Mesendoderm (in vitro differentiated cells): ENCODE measurements around the gene WDR64.

Source experiments
- DNase-seq: peaks from one replicate; pipeline ENCODE4 v3.0.0; 2013
- H2AK5ac ChIP-seq: 2 replicates; pipeline ENCODE4 v1.6.1; 2013; ENCODE audit warnings: low read length, inconsistent platforms
- H2BK120ac ChIP-seq: 2 replicates; pipeline ENCODE4 v1.6.1; 2013; ENCODE audit warnings: low read depth, mild to moderate bottlenecking, low read length, moderate library complexity, mixed read lengths
- H2BK15ac ChIP-seq: replicated peaks from 2 replicates; pipeline ENCODE4 v1.6.1; 2013; ENCODE audit warnings: low read depth, mild to moderate bottlenecking, moderate library complexity
- H2BK5ac ChIP-seq: 2 replicates; pipeline ENCODE4 v1.6.1; 2013; ENCODE audit warnings: low read length, inconsistent platforms
- H3K18ac ChIP-seq: 2 replicates; pipeline ENCODE4 v1.6.1; 2013; ENCODE audit warnings: mild to moderate bottlenecking, low read length, mixed read lengths
- H3K23ac ChIP-seq: one replicate; pipeline ENCODE4 v1.6.1; 2013; ENCODE audit warnings: low read length
- H3K27ac ChIP-seq: 2 replicates; pipeline ENCODE4 v1.5.1; 2013; ENCODE audit warnings: low read depth, mild to moderate bottlenecking, inconsistent platforms, low read length, moderate library complexity
- H3K27me3 ChIP-seq: 2 replicates; pipeline ENCODE4 v1.6.1; 2013; ENCODE audit warnings: low read length, control low read depth, mild to moderate bottlenecking, inconsistent platforms; ENCODE audit not compliant: insufficient read depth, poor library complexity
- H3K36me3 ChIP-seq: 2 replicates; pipeline ENCODE4 v1.6.1; 2013; ENCODE audit warnings: low read length, inconsistent platforms; ENCODE audit not compliant: control insufficient read depth, insufficient read depth
- H3K4ac ChIP-seq: one replicate; pipeline ENCODE4 v1.6.1; 2013; ENCODE audit warnings: low read depth, mild to moderate bottlenecking, low read length, moderate library complexity
- H3K4me1 ChIP-seq: 2 replicates; pipeline ENCODE4 v1.6.1; 2013; ENCODE audit warnings: low read depth, low read length, inconsistent platforms; ENCODE audit not compliant: control insufficient read depth
- H3K4me2 ChIP-seq: 2 replicates; pipeline ENCODE4 v1.6.1; 2013; ENCODE audit warnings: low read length
- H3K4me3 ChIP-seq: 2 replicates; pipeline ENCODE4 v1.5.1; 2013; ENCODE audit warnings: mild to moderate bottlenecking, low read length
- H3K56ac ChIP-seq: one replicate; pipeline ENCODE4 v1.6.1; 2013; ENCODE audit warnings: low read length
- H3K79me1 ChIP-seq: 2 replicates; pipeline ENCODE4 v1.6.1; 2013; ENCODE audit warnings: low read length, inconsistent platforms
- H3K79me2 ChIP-seq: 2 replicates; pipeline ENCODE4 v1.6.1; 2013; ENCODE audit warnings: mild to moderate bottlenecking, low read length; ENCODE audit not compliant: control insufficient read depth, insufficient read depth
- H3K9ac ChIP-seq: 2 replicates; pipeline ENCODE4 v1.6.1; 2013; ENCODE audit warnings: low read length, inconsistent platforms
- H4K5ac ChIP-seq: one replicate; pipeline ENCODE4 v1.6.1; 2013; ENCODE audit warnings: low read length
- H4K8ac ChIP-seq: one replicate; pipeline ENCODE4 v1.6.1; 2013; ENCODE audit warnings: low read depth, mild to moderate bottlenecking, control low read depth, low read length, moderate library complexity
- WGBS: extraction: QIAGEN DNeasy Blood & Tissue Kit; methylation state at CpG from one replicate; pipeline ENCODE4 v1.1.7; 2013; ENCODE audit warnings: low lambda C conversion rate, missing lambda C conversion rate; ENCODE audit not compliant: insufficient coverage; ENCODE audit errors: extremely low coverage; 5-methylcytosine and 5-hydroxymethylcytosine counted together

Gene WDR64

DNA sequence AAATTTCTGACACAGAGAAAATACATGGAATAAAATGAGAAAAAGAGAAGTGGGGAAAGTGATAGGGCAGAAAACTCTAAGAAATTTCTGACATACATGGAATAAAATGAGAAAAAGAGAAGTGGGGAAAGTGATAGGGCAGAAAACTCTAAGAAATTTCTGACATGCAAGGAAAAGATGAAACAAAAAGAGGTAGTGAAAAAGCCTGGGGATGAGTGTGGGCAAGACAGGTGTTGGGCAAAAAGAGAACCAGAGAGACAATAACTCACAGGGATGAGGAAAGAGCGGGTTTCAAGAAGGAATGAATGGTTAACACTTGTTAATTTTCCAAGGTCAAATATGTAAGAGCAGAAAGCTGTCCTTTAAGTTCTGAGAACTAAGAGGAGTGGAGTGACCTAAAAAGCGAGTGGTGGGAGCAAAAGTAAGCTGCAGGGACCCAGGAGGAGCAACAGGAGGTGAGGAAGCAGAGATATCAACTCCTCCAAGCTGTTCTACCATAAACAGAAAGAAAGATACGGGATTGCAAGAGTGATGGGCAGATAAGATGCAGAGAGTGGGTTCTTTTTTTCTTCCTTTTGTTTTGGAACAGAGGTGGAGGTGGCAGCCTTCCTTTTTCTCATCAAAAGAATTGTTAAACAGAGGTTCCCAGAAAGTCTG is 166.0 kb downstream of the WDR64 start:
- H3K36me3 ChIP-seq, result no peaks in the 10 kb centered on the region

GRCh38 chr1:241819340-241819866 is 167.3 kb downstream of the WDR64 start:
- no peak overlapping the region for H2BK15ac ChIP-seq
- WGBS, result no CpG with 5 or more reads among the region's 4 CpGs
- no peak overlapping the region for H2AK5ac ChIP-seq
- no peak overlapping the region for H3K27ac ChIP-seq
- H3K4ac ChIP-seq, result no peak overlapping the region
- no peak overlapping the region for H2BK120ac ChIP-seq
- no peak overlapping the region for H4K5ac ChIP-seq
- no peak overlapping the region for H3K23ac ChIP-seq
- no peaks in the 10 kb centered on the region for H3K79me2 ChIP-seq
- no peak overlapping the region for H3K4me2 ChIP-seq
- H3K36me3 ChIP-seq, result no peaks in the 10 kb centered on the region
- no peak for DNase-seq
- no peak overlapping the region for H3K18ac ChIP-seq
- no peak overlapping the region for H3K9ac ChIP-seq
- H3K27me3 ChIP-seq, result no peaks in the 10 kb centered on the region
- H3K79me1 ChIP-seq, result no peaks in the 10 kb centered on the region
- H2BK5ac ChIP-seq, result no peak overlapping the region
- H3K4me1 ChIP-seq, result no peaks in the 10 kb centered on the region
- no peak overlapping the region for H4K8ac ChIP-seq
- H3K4me3 ChIP-seq, result no peak overlapping the region
- no peak overlapping the region for H3K56ac ChIP-seq

More for the DNA sequence above, 166.0 kb downstream of the WDR64 start:
- no peak overlapping the region for H3K18ac ChIP-seq
- H3K4ac ChIP-seq, result no peak overlapping the region
- H3K9ac ChIP-seq, result no peak overlapping the region
- no peak overlapping the region for H2AK5ac ChIP-seq
- H3K23ac ChIP-seq, result no peak overlapping the region
- H3K4me3 ChIP-seq, result no peak overlapping the region
- H3K4me1 ChIP-seq, result no peaks in the 10 kb centered on the region
- H4K5ac ChIP-seq, result no peak overlapping the region
- DNase-seq, result no peak
- H3K79me2 ChIP-seq, result no peaks in the 10 kb centered on the region
- no peak overlapping the region for H2BK5ac ChIP-seq
- no peak overlapping the region for H4K8ac ChIP-seq
- H3K79me1 ChIP-seq, result no peaks in the 10 kb centered on the region
- no peak overlapping the region for H3K56ac ChIP-seq
- WGBS, result no CpG with 5 or more reads among the region's 3 CpGs
- H3K27me3 ChIP-seq, result no peaks in the 10 kb centered on the region
- H3K4me2 ChIP-seq, result no peak overlapping the region
- H2BK120ac ChIP-seq, result no peak overlapping the region
- H3K27ac ChIP-seq, result no peak overlapping the region
- no peak overlapping the region for H2BK15ac ChIP-seq

DNA sequence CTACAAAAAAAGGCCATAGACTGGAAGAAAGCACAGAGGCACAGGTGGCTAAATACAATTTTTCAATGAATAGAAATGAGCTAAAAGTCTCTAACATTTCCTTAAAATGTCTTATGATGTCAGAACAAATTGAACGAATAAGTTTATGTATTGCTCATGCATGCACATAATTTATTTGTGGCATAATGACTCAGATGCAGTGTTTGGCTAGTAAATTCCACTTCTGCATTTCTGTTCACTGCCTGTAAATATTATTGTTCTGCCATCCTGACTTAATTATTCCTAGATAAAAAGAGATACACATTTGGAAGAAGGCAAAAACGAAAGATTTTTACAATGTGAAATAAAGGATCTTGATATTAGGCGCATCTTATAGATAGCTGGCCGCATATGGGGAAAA is 169.3 kb downstream of the WDR64 start:
- no peak overlapping the region for H2BK120ac ChIP-seq
- H3K9ac ChIP-seq, result no peak overlapping the region
- H2BK5ac ChIP-seq, result no peak overlapping the region
- no peak overlapping the region for H4K8ac ChIP-seq
- H3K4me1 ChIP-seq, result no peaks in the 10 kb centered on the region
- H3K79me2 ChIP-seq, result no peaks in the 10 kb centered on the region
- no peak overlapping the region for H2BK15ac ChIP-seq
- H3K79me1 ChIP-seq, result no peaks in the 10 kb centered on the region
- H3K36me3 ChIP-seq, result no peaks in the 10 kb centered on the region
- no peak for DNase-seq
- H3K56ac ChIP-seq, result no peak overlapping the region
- H3K18ac ChIP-seq, result no peak overlapping the region
- WGBS, result no CpG with 5 or more reads among the region's 4 CpGs
- no peak overlapping the region for H4K5ac ChIP-seq
- no peak overlapping the region for H3K23ac ChIP-seq
- no peak overlapping the region for H3K4ac ChIP-seq
- H3K4me2 ChIP-seq, result no peak overlapping the region
- no peak overlapping the region for H3K27ac ChIP-seq
- H2AK5ac ChIP-seq, result no peak overlapping the region
- no peak overlapping the region for H3K4me3 ChIP-seq
- H3K27me3 ChIP-seq, result no peaks in the 10 kb centered on the region

GRCh38 chr1:241822846-241823245 is 170.8 kb downstream of the WDR64 start:
- Histone ChIP-seq H3K4me2 (no peak overlapping the region), H2BK15ac (no peak overlapping the region), H2BK120ac (no peak overlapping the region), H4K5ac (no peak overlapping the region), H4K8ac (no peak overlapping the region), H3K79me1 (no peaks in the 10 kb centered on the region), H3K79me2 (no peaks in the 10 kb centered on the region), H3K56ac (no peak overlapping the region), H3K18ac (no peak overlapping the region), H3K4ac (no peak overlapping the region), H3K9ac (no peak overlapping the region), H3K36me3 (no peaks in the 10 kb centered on the region), H3K27ac (no peak overlapping the region), H2AK5ac (no peak overlapping the region), H3K4me3 (no peak overlapping the region), H3K4me1 (no peaks in the 10 kb centered on the region), H3K23ac (no peak overlapping the region), H2BK5ac (no peak overlapping the region), H3K27me3 (no peaks in the 10 kb centered on the region)
- DNase-seq, result no peak

DNA sequence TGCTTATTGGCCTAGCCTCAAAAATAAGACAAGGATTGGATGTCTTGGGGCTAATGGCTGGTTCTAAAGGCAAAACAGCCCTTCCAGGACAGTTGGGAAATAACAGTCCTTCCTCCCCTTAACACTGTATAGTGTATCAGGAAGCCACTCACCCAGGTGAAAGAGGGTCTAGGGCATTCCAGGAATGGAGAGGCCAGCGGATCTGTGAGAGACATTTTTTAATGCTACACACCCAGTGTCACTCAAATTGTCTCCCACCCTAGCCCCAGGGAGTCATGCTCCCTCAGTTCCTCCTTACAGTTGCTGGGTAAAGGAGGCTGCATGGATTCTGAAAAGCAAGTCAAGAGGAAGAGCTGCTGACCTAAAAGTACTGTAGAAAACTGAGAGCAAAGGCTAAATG is 171.8 kb downstream of the WDR64 start:
- WGBS, result no CpG with 5 or more reads among the region's 1 CpG

GRCh38 chr1:241825581-241825980 is 173.5 kb downstream of the WDR64 start:
- Histone ChIP-seq H2BK120ac (no peak overlapping the region), H4K8ac (no peak overlapping the region), H3K4me1 (no peaks in the 10 kb centered on the region), H3K9ac (no peak overlapping the region), H4K5ac (no peak overlapping the region), H3K36me3 (no peaks in the 10 kb centered on the region), H3K79me2 (no peaks in the 10 kb centered on the region), H3K4me2 (no peak overlapping the region), H3K4ac (no peak overlapping the region), H3K23ac (no peak overlapping the region), H3K27ac (no peak overlapping the region), H2BK15ac (no peak overlapping the region), H3K4me3 (no peak overlapping the region), H3K27me3 (no peaks in the 10 kb centered on the region), H2AK5ac (no peak overlapping the region), H3K79me1 (no peaks in the 10 kb centered on the region), H3K18ac (no peak overlapping the region), H2BK5ac (no peak overlapping the region), H3K56ac (no peak overlapping the region)
- DNase-seq, result no peak

More for the DNA sequence above, 171.8 kb downstream of the WDR64 start:
- Histone ChIP-seq H3K23ac (no peak overlapping the region), H2AK5ac (no peak overlapping the region), H3K27ac (no peak overlapping the region), H2BK5ac (no peak overlapping the region), H3K18ac (no peak overlapping the region), H3K4me1 (no peaks in the 10 kb centered on the region), H3K79me2 (no peaks in the 10 kb centered on the region), H3K9ac (no peak overlapping the region), H3K36me3 (no peaks in the 10 kb centered on the region), H2BK120ac (no peak overlapping the region), H3K27me3 (no peaks in the 10 kb centered on the region), H3K4me3 (no peak overlapping the region), H2BK15ac (no peak overlapping the region), H3K79me1 (no peaks in the 10 kb centered on the region), H4K5ac (no peak overlapping the region), H3K4me2 (no peak overlapping the region), H4K8ac (no peak overlapping the region), H3K56ac (no peak overlapping the region), H3K4ac (no peak overlapping the region)
- DNase-seq, result no peak
